ENCODE results near the gene USP6NL. TPM values are rescaled to one million over a fixed set of nuclear protein-coding genes. Genes with fewer than 3 reads are reported as not detected.

Gene USP6NL
- total RNA-seq, 1 donor from 2014 or later = 39.9 TPM

GRCh38 chr10:11527691-11528255, 83.7 kb downstream of the USP6NL start:
- peaks cover 10% of the 10 kb centered on the region for H4K20me1 ChIP-seq (ENCODE audit: low read depth)
- H3K4me2 ChIP-seq = no peak overlapping the region
- Mint-ChIP-seq H3K27ac (no peak overlapping the region), H3K36me3 (peaks cover 3% of the 10 kb centered on the region), H3K27me3 (ENCODE audit: insufficient read depth, low read depth) (no peaks in the 10 kb centered on the region), H3K4me1 (peaks cover 4% of the 10 kb centered on the region), H3K9me3 (no peaks in the 10 kb centered on the region), H3K4me3 (no peak overlapping the region)
- H3K27me3 ChIP-seq = no peaks in the 10 kb centered on the region
- H3K9ac ChIP-seq = no peak overlapping the region
- H3K4me3 ChIP-seq = no peak overlapping the region
- DNase-seq (ENCODE audit: low spot score) = no peak
- no peaks in the 10 kb centered on the region for H3K9me3 ChIP-seq (ENCODE audit: low read depth)
- peaks cover 65% of the 10 kb centered on the region for H3K79me2 ChIP-seq (ENCODE audit: low read depth)
- TF ChIP-seq EZH2phosphoT487 (IDR thresholded peaks at IDR 0.05) (no peak), CTCF (IDR thresholded peaks at IDR 0.05) (no peak), EZH2 (IDR thresholded peaks at IDR 0.05) (no peak)
- H3K4me1 ChIP-seq = peaks cover 20% of the 10 kb centered on the region
- H2AFZ ChIP-seq (replicated peaks) = no peak overlapping the region
- H3K27ac ChIP-seq = no peak overlapping the region
- H3F3A ChIP-seq (ENCODE audit: low read depth) = no peaks in the 10 kb centered on the region
- peaks cover 14% of the 10 kb centered on the region for H3K36me3 ChIP-seq

DNA sequence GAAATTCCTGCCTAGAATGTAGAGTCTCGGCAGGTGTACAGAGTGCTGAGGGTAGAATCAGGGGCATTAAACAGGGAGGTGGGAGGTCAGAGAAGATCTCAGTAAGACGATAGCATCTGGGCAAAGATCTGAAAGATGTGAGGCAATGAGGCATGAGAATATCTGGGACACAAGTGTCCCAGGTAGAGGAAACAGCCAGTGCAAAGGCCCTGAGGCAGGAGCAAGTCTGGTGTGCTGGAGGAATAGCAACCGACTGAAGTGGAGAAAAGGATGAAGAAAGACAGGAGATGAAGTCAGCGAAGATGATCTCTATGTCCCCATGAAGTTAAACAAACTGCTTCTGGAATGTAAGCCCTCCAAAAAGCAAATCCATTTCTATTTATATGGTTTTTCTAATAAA, 84.4 kb downstream of the USP6NL start:
- H3K9ac ChIP-seq = no peak overlapping the region
- H3K79me2 ChIP-seq (ENCODE audit: low read depth) = peaks cover 58% of the 10 kb centered on the region
- no peaks in the 10 kb centered on the region for H3K27me3 ChIP-seq
- Mint-ChIP-seq H3K36me3 (peaks cover 5% of the 10 kb centered on the region), H3K9me3 (no peaks in the 10 kb centered on the region), H3K27me3 (ENCODE audit: insufficient read depth, low read depth) (no peaks in the 10 kb centered on the region), H3K27ac (no peak overlapping the region), H3K4me1 (peaks cover 4% of the 10 kb centered on the region), H3K4me3 (no peak overlapping the region)
- no peak for DNase-seq (ENCODE audit: low spot score)
- H3K36me3 ChIP-seq = peaks cover 14% of the 10 kb centered on the region
- H4K20me1 ChIP-seq (ENCODE audit: low read depth) = peaks cover 8% of the 10 kb centered on the region
- no peak overlapping the region for H3K27ac ChIP-seq
- TF ChIP-seq CTCF (IDR thresholded peaks at IDR 0.05) (no peak), EZH2 (IDR thresholded peaks at IDR 0.05) (no peak), EZH2phosphoT487 (IDR thresholded peaks at IDR 0.05) (no peak)
- no peak overlapping the region for H3K4me3 ChIP-seq
- no peaks in the 10 kb centered on the region for H3K9me3 ChIP-seq (ENCODE audit: low read depth)
- H2AFZ ChIP-seq (replicated peaks) = no peak overlapping the region
- H3K4me1 ChIP-seq = peaks cover 14% of the 10 kb centered on the region
- no peak overlapping the region for H3K4me2 ChIP-seq
- H3F3A ChIP-seq (ENCODE audit: low read depth) = no peaks in the 10 kb centered on the region

DNA sequence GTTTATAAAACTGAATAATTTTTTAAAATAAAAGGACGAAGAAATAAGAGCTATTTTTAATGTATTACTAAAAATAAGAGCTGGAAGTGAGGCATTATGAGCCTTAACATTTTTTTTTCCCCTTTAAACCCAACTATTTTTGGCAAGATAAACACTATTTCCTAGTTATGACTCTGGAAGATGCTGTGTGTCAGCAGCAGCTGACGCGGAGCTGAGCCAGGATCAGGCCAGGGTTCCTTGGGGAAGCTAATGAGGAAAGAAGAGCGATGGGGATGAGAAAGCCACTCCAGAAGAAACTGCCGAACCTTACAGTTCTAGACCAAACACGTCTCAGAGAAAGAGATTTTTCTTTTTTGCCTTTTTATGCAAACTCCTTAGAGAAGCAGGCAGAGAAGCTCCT, 85.9 kb downstream of the USP6NL start:
- H3K4me2 ChIP-seq = no peak overlapping the region
- no peaks in the 10 kb centered on the region for H3K9me3 ChIP-seq (ENCODE audit: low read depth)
- H3K79me2 ChIP-seq (ENCODE audit: low read depth) = peaks cover 43% of the 10 kb centered on the region
- H2AFZ ChIP-seq (replicated peaks) = no peak overlapping the region
- H4K20me1 ChIP-seq (ENCODE audit: low read depth) = peaks cover 10% of the 10 kb centered on the region
- peaks cover 13% of the 10 kb centered on the region for H3K4me1 ChIP-seq
- H3K4me1 Mint-ChIP-seq = peaks cover 6% of the 10 kb centered on the region
- no peak overlapping the region for H3K27ac ChIP-seq
- no peak overlapping the region for H3K9ac ChIP-seq
- H3K4me3 ChIP-seq = no peak overlapping the region
- peaks cover 3% of the 10 kb centered on the region for H3F3A ChIP-seq (ENCODE audit: low read depth)
- H3K4me3 Mint-ChIP-seq = no peak overlapping the region
- DNase-seq (ENCODE audit: low spot score) = no peak
- H3K27ac Mint-ChIP-seq = no peak overlapping the region
- H3K36me3 Mint-ChIP-seq = peaks cover 7% of the 10 kb centered on the region
- no peaks in the 10 kb centered on the region for H3K27me3 ChIP-seq
- no peaks in the 10 kb centered on the region for H3K27me3 Mint-ChIP-seq (ENCODE audit: insufficient read depth, low read depth)
- peaks cover 14% of the 10 kb centered on the region for H3K36me3 ChIP-seq
- TF ChIP-seq CTCF (IDR thresholded peaks at IDR 0.05) (no peak), EZH2 (IDR thresholded peaks at IDR 0.05) (no peak), EZH2phosphoT487 (IDR thresholded peaks at IDR 0.05) (no peak)
- no peaks in the 10 kb centered on the region for H3K9me3 Mint-ChIP-seq
